Coronary artery (tissue), 2 donors: ENCODE data around the gene USP12.

ENCODE experiments used
- DNase-seq: peaks from one replicate; pipeline ENCODE4 v3.0.0-alpha.2; 2017; ENCODE audit warnings: low spot score
- H3K27ac ChIP-seq, 2 donors: fragments of 200-600 bp; sonication (generic); one replicate each; pipeline ENCODE4 v1.5.1; 2016 to 2019
- H3K4me3 ChIP-seq: fragments of 200-600 bp; sonication (generic); 2 replicates; pipeline ENCODE4 v1.5.1; 2016; ENCODE audit warnings: mild to moderate bottlenecking, moderate library complexity
- TF ChIP-seq, protein P1 (sequence below): fragments of 200-600 bp; sonication (generic); IDR thresholded peaks from one replicate; pipeline ENCODE4 v1.5.1; 2019; ENCODE audit warnings: antibody characterized with exemption

USP12 gene

GRCh38 chr13:27203854-27204253 lies 32.2 kb upstream of the USP12 start:
- TF ChIP-seq, protein P1, sequence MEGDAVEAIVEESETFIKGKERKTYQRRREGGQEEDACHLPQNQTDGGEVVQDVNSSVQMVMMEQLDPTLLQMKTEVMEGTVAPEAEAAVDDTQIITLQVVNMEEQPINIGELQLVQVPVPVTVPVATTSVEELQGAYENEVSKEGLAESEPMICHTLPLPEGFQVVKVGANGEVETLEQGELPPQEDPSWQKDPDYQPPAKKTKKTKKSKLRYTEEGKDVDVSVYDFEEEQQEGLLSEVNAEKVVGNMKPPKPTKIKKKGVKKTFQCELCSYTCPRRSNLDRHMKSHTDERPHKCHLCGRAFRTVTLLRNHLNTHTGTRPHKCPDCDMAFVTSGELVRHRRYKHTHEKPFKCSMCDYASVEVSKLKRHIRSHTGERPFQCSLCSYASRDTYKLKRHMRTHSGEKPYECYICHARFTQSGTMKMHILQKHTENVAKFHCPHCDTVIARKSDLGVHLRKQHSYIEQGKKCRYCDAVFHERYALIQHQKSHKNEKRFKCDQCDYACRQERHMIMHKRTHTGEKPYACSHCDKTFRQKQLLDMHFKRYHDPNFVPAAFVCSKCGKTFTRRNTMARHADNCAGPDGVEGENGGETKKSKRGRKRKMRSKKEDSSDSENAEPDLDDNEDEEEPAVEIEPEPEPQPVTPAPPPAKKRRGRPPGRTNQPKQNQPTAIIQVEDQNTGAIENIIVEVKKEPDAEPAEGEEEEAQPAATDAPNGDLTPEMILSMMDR: no peak
- H3K4me3 ChIP-seq: no peak overlapping the region
- H3K27ac ChIP-seq: no peak overlapping the region
- no peak for DNase-seq

- Histone ChIP-seq H3K4me3 (no peak overlapping the region), H3K27ac (no peak overlapping the region)
- no peak for DNase-seq
- TF ChIP-seq, protein P1: no peak
These were observed 31.6 kb upstream of the USP12 start for GRCh38 chr13:27203186-27203585.

DNA sequence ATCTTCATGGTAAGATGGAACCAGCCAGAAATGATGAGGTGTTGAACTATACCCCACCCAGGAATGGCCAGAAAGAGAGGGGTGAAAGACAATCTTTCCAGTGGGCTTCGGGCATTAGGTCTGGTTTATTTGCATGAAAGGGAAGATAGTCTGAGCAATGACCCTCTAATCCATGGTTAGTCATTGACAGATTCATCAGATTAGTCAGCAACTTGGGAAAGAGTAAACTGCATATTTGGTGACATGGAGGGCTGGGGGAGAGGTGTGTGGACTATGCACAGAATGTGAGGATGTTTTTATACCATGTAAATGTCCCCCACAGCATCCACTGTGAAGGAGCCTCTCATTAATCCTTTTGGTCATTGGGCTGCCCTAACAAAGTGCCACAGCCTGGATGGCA lies 30.1 kb upstream of the USP12 start:
- H3K4me3 ChIP-seq: no peak overlapping the region
- H3K27ac ChIP-seq: no peak overlapping the region
- TF ChIP-seq, protein P1: no peak
- no peak for DNase-seq

DNA sequence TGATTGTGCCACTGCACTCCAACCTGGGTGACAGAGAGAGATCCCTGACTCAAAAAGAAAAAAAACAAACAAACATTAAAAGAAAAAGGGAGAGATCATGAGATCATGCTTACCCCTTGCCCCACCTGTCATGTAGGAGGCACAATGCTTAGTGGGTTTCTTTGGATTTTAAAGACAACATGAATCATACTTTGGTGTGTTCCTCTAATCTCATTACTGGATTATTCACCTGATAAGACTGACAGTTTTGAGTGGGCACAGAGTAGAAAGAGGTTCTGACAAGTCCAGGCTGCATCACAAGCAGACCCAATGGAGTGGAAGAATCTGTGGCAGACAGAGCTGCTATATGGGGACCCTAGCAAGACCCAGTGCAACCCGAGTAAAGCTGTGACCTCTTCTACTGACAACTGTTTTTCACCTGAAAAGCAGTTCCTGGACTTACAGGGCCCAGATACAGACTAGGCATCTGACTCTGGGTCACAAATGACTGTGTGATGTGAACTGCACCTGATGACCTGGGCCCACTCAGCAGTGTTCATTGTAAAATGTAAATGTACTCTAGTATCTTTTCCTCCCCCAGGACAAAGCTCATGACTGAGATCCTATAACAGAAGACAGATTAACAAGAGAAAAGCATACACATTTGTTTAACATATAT lies 28.9 kb upstream of the USP12 start:
- no peak for DNase-seq
- TF ChIP-seq, protein P1: no peak
- Histone ChIP-seq H3K27ac (no peak overlapping the region), H3K4me3 (no peak overlapping the region)

DNA sequence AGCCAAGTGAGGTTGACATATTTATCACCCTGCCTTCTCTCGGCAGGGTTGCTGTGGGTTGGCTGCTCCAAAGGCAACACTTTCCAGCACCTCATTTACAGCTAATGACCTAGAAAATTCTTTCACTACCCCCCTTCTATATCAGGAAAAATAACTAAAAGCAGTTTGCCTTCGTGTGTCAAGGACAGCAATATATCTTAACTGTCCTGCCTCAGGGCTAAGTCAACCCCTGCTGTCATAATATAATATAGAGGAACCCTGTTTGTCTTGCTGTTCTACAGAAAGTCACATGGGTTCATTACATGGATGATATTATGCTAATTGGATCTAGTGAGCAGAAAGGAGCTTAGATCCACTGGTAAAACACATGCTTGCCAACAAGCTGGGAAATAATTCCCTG lies 28.1 kb upstream of the USP12 start:
- TF ChIP-seq, protein P1: no peak
- Histone ChIP-seq H3K4me3 (no peak overlapping the region), H3K27ac (no peak overlapping the region)
- no peak for DNase-seq

DNA sequence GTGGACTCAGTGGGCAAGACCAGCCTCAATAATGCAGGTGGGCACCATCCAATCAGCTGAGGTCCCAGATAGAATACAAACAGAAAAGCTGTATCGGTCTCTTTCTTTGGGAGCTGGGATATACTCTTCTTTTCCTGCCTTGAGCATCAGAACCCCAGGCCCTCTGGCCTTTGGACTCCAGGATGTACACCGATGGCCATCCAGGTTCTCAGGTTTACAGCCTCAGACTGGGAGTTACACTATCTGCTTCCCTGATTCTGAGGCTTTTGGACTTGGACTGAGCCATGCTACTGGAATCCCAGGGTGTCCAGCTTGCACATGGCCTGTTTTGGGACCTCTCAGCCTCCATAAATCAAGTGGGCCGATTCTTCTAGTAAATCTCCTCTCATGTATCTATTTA lies 27.6 kb upstream of the USP12 start:
- no peak for DNase-seq
- Histone ChIP-seq H3K4me3 (no peak overlapping the region), H3K27ac (no peak overlapping the region)
- TF ChIP-seq, protein P1: no peak

- DNase-seq: no peak
- TF ChIP-seq, protein P1: no peak
These were observed 23.5 kb upstream of the USP12 start for GRCh38 chr13:27194895-27195764.

More at GRCh38 chr13:27194895-27195764, 23.5 kb upstream of the USP12 start:
- Histone ChIP-seq H3K27ac (no peak overlapping the region), H3K4me3 (no peak overlapping the region)
